ENCODE data around the gene ITGAD.

- no peak for TF ChIP-seq CTCF (IDR thresholded peaks at IDR 0.05)
- TF ChIP-seq EZH2 (IDR thresholded peaks at IDR 0.05; ENCODE audit: borderline replicate concordance, insufficient read depth, low read depth, low read length, poor library complexity, severe bottlenecking), result no peak
Measured at GRCh38 chr16:31354394-31355291, 38.5 kb upstream of the ITGAD start, which contains the start of gene ITGAX.
